Raji (cell line): Measurements from ENCODE around the gene HEATR9.

ENCODE experiments used
- POLR2A ChIP-seq: IDR thresholded peaks from 2 replicates; pipeline ENCODE4 v1.6.1; 2011; ENCODE audit warnings: low read depth, low read length, control low read depth; ENCODE audit not compliant: insufficient read depth

The HEATR9 gene

DNA sequence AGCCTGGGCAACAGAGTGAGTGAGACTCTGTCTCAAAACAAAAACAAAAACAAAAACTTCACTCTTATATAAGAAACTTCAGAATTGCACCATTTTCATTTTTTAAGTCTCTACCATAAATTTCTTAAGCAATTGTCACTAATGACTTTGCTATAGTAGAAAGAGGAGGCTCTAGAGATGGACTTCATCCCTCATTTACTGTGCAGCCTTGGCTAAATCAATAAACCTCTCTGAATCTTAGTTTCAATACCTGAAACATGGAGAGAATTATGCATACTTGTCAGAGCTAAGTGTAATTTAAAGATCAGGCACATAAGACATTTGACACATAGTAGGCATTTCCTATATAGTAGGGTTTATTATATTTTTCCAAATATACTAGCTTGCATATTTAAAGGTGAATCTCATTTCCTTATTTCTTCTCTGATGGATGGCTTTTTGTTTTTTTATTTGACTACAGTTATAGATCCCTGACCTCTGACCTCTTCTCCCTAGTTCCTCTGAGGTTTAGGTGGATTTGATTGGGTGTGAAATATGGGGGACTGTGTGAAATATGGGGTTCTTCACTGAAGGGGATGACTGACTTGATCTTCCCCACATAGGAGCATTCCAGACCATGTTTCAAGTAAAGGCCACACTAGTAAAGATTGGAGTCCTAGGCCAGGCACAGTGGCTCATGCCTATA lies 8.8 kb upstream of the HEATR9 start:
- no peak for TF ChIP-seq POLR2A

DNA sequence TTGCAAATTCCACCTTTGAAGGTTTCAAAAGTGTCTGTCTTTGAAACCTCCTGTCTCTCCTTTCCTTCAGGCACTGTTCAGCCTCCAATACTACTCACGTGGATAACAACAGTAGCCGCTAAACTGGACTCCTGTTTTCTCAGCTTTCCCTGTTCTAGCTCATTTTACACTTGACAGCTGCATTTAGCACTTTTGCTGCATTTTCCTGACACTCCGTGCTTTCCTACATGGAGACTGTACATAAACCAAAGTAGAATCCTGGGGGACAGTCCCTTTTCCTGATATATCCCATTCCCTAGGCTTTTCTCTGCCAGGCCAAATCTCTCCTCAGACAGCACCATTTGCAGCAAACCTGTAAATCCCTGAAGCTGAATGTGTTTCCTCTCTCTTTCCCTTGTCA lies 7.8 kb upstream of the HEATR9 start:
- no peak for TF ChIP-seq POLR2A

GRCh38 chr17:35875800-35876139 lies 7.1 kb upstream of the HEATR9 start:
- TF ChIP-seq POLR2A, result no peak

DNA sequence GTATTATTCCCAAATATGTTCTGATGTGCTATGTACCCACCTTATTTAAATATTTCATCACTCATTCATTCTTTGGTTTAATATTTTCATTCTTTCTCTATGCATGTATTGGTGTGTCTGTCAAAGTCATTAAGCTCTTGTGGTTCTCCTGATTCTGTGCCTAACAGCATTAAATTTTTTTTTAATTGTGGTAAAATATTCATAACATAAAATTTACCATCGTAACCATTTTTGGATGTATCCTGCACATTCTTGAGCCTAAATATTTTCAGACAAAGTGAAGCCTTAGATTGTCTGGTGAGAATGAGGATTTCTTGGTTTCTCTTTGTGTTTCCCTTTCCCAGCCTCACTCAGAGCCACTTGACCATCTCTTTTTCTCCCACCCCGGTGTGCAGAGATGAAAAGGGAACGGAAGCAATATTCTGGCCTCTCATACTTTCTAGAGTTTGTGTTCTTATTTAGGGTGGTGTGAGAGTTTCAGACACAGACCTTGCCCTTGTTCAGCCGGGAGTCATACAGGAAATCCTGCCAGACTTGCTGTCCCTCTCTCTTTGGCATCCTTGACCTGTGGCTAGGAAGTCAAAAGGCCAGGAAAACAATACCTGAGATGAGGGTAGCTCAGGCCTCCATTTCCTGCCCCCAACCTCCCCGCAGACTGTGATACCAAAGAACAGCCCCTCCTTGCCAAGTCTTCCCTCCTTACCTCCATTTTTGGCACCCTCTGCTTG lies 6.5 kb upstream of the HEATR9 start:
- TF ChIP-seq POLR2A, result no peak

GRCh38 chr17:35872196-35872980 lies 3.7 kb upstream of the HEATR9 start:
- no peak for TF ChIP-seq POLR2A

DNA sequence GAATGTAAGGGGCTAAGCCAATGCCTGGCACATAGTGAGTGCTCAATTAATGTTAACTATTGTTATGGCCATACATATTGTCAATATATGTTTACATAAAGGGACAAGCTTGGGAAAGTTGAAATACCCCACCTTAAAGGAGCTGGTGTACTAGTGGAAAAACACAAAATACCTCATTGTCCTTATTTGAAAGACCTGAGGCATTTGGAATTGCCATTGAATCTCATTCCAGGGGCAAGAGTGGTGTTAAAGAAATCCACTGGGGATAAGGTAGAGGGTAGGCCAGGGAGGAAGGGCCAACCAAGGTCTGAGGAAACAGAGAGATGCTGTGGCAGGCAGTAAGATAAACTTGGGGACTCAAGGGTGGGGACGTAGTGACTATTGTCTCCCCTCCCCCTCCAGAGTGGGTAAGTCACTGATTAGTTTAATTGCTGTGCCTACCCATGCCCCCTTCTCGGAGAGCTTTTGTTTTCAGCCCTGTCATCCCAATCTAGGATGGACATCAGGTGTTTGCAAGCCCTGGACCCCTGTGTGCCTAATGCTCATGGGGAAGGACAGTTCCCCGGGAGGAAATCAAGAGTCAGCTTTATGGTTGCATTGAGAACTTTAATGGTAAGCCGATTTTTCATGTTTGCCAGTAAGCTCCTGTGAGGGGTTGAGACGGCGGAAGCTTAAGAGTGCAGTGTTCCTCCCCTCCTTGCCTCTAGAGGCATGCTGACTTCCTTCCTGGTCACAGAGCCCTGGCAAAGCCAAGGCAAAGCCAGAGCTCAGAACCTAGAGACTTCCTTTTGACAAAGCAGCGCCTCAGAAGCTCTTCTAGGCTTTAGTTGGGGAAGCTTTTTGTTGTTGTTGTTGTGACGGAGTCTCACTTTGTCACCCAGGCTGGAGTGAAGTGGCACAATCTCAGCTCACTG lies 2.5 kb upstream of the HEATR9 start:
- TF ChIP-seq POLR2A, result no peak

DNA sequence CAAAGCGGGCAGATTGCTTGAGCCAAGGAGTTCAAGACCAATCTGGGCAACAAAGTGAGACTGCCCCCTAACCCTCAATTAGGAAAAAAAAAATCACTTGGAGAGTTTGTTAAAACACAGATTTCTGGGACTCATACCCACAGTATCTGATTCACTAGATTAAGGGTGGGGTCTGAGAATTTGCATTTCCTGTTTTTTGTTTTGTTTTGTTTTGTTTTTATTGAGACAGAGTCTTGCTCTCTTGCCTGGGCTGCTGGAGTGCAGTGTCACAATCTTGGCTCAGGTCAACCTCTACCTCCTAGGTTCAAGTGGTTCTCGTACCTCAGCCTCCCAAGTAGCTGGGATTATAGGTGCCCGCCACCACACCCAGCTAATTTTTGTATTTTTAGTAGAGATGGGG lies 1.1 kb downstream of the HEATR9 start:
- no peak for TF ChIP-seq POLR2A

DNA sequence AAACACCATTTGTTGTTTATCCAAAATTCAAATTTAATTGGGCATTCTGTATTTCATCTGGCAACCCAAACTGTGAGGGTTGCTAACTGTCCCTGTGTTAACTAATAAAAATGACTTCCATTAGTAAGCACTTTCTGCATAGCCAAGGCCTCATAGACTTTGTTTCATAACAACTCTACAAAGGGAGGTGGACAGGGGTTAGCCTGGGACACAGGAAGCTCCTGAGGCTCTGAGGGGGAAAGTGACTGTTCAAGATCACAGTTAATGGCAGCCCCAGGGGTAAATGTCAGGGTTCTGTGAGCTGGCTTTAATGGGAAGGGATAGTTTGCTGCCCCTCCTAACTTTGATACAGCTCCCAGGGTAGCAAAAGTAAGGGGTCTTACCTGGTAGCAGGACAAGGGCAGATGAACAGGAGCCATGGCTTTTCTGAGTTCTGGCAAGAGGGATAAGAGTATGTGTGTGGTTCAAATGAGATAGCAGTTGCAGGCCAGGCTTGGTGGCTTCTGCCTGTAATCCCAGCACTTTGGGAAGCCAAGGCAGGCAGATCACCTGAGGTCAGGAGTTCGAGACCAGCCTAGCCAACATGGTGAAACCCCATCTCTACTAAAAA lies 2.2 kb downstream of the HEATR9 start:
- no peak for TF ChIP-seq POLR2A

- TF ChIP-seq POLR2A, result no peak
Observed at GRCh38 chr17:35865412-35866340, 3.0 kb downstream of the HEATR9 start.

DNA sequence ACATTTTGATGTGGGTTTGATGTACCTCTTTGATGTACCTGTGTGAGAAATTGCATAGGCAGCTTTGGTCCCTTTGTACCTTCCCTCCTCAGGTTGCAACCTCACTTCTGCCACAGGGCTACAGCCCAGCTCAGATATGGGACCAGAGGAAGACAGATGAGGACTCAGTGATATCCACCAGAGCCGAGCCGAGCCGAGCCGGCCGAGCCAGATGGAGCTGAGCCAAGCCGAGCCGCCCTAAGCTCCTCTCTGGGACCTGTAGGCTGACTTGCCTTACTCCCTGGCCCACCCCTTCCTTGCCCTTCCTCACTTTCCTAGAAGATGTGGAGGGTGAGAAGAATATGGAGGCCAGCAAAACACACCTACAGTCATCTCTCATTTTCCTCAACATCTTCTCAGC lies 3.8 kb downstream of the HEATR9 start:
- TF ChIP-seq POLR2A, result no peak

DNA sequence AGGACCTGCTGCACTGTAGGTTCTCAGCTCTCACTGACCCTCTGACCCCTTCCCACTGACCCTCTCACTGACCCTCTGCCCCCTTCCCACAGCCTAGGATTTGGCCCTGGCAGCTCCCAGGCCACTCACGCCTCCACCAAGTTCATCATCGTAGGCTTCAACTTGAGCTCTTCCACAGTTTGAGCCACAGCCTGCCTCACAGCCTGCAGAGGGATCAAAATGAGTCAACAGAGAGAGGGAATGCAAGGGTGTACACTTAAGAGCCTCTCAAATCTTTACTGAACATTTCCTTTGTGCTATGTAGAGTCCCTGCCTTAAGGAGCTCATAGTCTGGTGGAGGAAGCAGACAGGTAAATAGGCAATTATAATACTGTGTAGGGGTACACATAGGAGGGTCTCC lies 12.1 kb downstream of the HEATR9 start:
- no peak for TF ChIP-seq POLR2A

DNA sequence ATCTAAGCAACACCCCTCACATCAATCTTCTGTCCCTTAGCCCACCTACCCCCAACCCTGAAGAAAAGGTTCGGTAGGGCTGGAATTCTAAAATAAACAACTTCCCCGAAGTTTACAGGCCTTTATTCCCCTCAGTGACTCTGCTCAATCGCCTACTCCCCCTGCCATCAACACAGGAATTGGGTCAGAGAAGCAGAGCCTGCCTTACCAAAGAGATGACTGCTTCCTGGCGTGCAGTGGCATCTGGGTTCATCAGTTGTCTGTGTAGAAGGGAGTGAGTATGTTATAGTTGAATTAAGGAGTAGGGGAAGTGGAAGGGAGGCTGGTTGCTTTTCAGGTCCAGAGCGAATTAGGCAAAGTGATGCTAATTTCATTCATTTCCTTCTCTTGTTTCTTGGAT lies 12.7 kb downstream of the HEATR9 start:
- no peak for TF ChIP-seq POLR2A

- TF ChIP-seq POLR2A, result no peak
Observed at GRCh38 chr17:35849469-35850348, 19.0 kb downstream of the HEATR9 start.
